Ovary (tissue), 9 donors: ENCODE results near the gene GET4. TPM values are rescaled to one million over a fixed set of nuclear protein-coding genes. Genes with fewer than 3 reads are reported as not detected.

Experiments
- DNase-seq, 5 donors: peaks; one replicate each; pipeline ENCODE4 v3.0.0-alpha.2; 2019 to 2020
- H3K27ac ChIP-seq, 2 donors: fragments of 200-600 bp; one replicate each; pipeline versions ENCODE4 v1.5.1 to v1.8.0; 2019 to 2022
- H3K27me3 ChIP-seq: fragments of 200-600 bp; one replicate; pipeline ENCODE4 v1.8.0; 2022
- H3K36me3 ChIP-seq: fragments of 200-600 bp; sonication (generic); one replicate; pipeline ENCODE4 v1.5.1; 2019
- H3K4me1 ChIP-seq: one replicate; pipeline ENCODE4 v1.8.1; 2013; ENCODE audit warnings: mild to moderate bottlenecking, moderate library complexity; ENCODE audit not compliant: insufficient read depth
- H3K4me3 ChIP-seq: fragments of 200-600 bp; sonication (generic); one replicate; pipeline ENCODE4 v1.5.1; 2017
- H3K9me3 ChIP-seq, 2 donors: fragments of 200-600 bp in 1 of 2; sonication (generic) in 1 of 2; one replicate each; pipeline versions ENCODE4 v1.5.1 to v1.8.1; 2013 to 2019; ENCODE audit warnings: mild to moderate bottlenecking in 1 of 2, moderate library complexity in 1 of 2
- CTCF ChIP-seq, 3 donors: fragments of 450-650 bp in 2 of 3; fragments of 200-600 bp in 1 of 3; IDR thresholded peaks; one replicate each; pipeline versions ENCODE4 v1.5.1 to v1.8.0; 2016 to 2022; ENCODE audit warnings: antibody characterized with exemption in 3 of 3, mild to moderate bottlenecking in 1 of 3
- EP300 ChIP-seq: sonication (generic); formaldehyde crosslinking; IDR thresholded peaks from one replicate; pipeline ENCODE4 v1.6.1; 2017; ENCODE audit warnings: antibody characterized with exemption
- POLR2A ChIP-seq: fragments of 450-650 bp; IDR thresholded peaks from one replicate; pipeline ENCODE4 v1.6.1; 2017; ENCODE audit warnings: antibody characterized with exemption, mild to moderate bottlenecking, moderate library complexity
- WGBS, 3 donors: extraction: QIAGEN DNeasy Blood & Tissue Kit in 1 of 3; methylation state at CpG; one replicate each; pipeline versions ENCODE4 v1.1.5 to v1.1.7; 2013 to 2017; 5-methylcytosine and 5-hydroxymethylcytosine counted together
- intact Hi-C, 4 donors: fragments of 100-400 bp; cut with DNase I; formaldehyde crosslinking; loops; one replicate each; pipeline versions ENCODE4 v1.11.0 to v1.15.1; 2022 to 2023
- polyA plus RNA-seq, 2 donors: library from polyadenylated mRNA; stranded (reverse); fragments of 200-250 nt in 1 of 2; fragments of 350-450 nt in 1 of 2; fragmentation: Illumina TruSeq in 1 of 2; extraction: RNeasy Lipid Tissue Mini Kit (QIAGEN cat#74804) in 1 of 2; gene quantifications; one replicate each; pipeline ENCODE4 v1.2.3, GENCODE V29; 2013 to 2014
- total RNA-seq, 7 donors: library from RNA; depleted of rRNA in 2 of 7; stranded (reverse); fragments of >200 nt in 2 of 7; fragmentation: NEBNext Ultra II Directional in 3 of 7; extraction: Animal tissue kit (Norgen Biotek cat#: 25700) in 3 of 7; gene quantifications; one replicate each; pipeline versions ENCODE4 v1.1.0 to v1.2.4, GENCODE V29; 2016 to 2023
- donor health status: DM: no; HTN: no; CAD: no; lungs with moderate emphysema.
- donor health status: DM: no; HTN: no; CAD: no.
- donor health status: Bipolar disorder and iron deficiency.
- donor health status: DM: yes; HTN: yes; CAD: no.
- donor health status: DM: no; HTN: no; CAD: no.
- donor health status: DM: yes; HTN: yes; CAD: no.

Gene GET4
- total and polyA plus RNA-seq, 9 donors = 7.2 to 37.6 (median 30.4) TPM

- Histone ChIP-seq H3K9me3 (no peaks in the 10 kb centered on the region), H3K27me3 (no peaks in the 10 kb centered on the region), H3K4me1 (peaks cover 23% of the 10 kb centered on the region), H3K4me3 (peak overlapping the region; percentile 95), H3K27ac (no peak overlapping the region), H3K36me3 (no peaks in the 10 kb centered on the region)
- DNase-seq = peak in 4 of 5 donors; percentile 45 to 70 (median 61)
- no peak for TF ChIP-seq EP300
- TF ChIP-seq CTCF (IDR thresholded peaks at IDR 0.05) = no peak
- no peak for TF ChIP-seq POLR2A
- 11 to 18% (median 12%) methylated on average over 40 to 47 of the region's 47 CpGs for WGBS, 3 donors
- intact Hi-C loops = loop anchor here in 2 of 4 donors (10.0 kb wide), 2 partner anchors 93 to 353 kb away; no protein-coding TSS in a partner anchor
These were observed 1.2 kb downstream of the GET4 start for GRCh38 chr7:877312-878232.

GRCh38 chr7:879093-879492 lies 2.7 kb downstream of the GET4 start:
- intact Hi-C loops = loop anchor here in 2 of 4 donors (10.0 kb wide), 2 partner anchors 94 to 354 kb away; no protein-coding TSS in a partner anchor
- TF ChIP-seq POLR2A (no peak), EP300 (no peak), CTCF (IDR thresholded peaks at IDR 0.05) (no peak)
- Histone ChIP-seq H3K36me3 (no peaks in the 10 kb centered on the region), H3K4me1 (peaks cover 35% of the 10 kb centered on the region), H3K4me3 (no peak overlapping the region), H3K27me3 (no peaks in the 10 kb centered on the region), H3K27ac (no peak overlapping the region), H3K9me3 (no peaks in the 10 kb centered on the region)
- DNase-seq = no peak
- 88 to 91% (median 90%) methylated on average over 15 of the region's 15 CpGs for WGBS, 3 donors

GRCh38 chr7:879706-880105 lies 3.4 kb downstream of the GET4 start:
- no peak overlapping the region for H3K27ac ChIP-seq
- no peak for DNase-seq
- intact Hi-C loops = loop anchor here in 2 of 4 donors (10.0 kb wide), 3 partner anchors 95 to 555 kb away; no protein-coding TSS in a partner anchor
- no peaks in the 10 kb centered on the region for H3K36me3 ChIP-seq
- H3K4me1 ChIP-seq = peaks cover 40% of the 10 kb centered on the region
- 76 to 82% (median 78%) methylated on average over 14 of the region's 14 CpGs for WGBS, 3 donors
- no peaks in the 10 kb centered on the region for H3K27me3 ChIP-seq
- H3K9me3 ChIP-seq = no peaks in the 10 kb centered on the region
- no peak for TF ChIP-seq CTCF (IDR thresholded peaks at IDR 0.05)
- TF ChIP-seq POLR2A = no peak
- TF ChIP-seq EP300 = no peak
- no peak overlapping the region for H3K4me3 ChIP-seq

GRCh38 chr7:880450-880849 lies 4.1 kb downstream of the GET4 start:
- WGBS, 3 donors = 81 to 87% (median 85%) methylated on average over 15 of the region's 15 CpGs
- Histone ChIP-seq H3K9me3 (no peaks in the 10 kb centered on the region), H3K4me3 (no peak overlapping the region), H3K4me1 (peaks cover 37% of the 10 kb centered on the region), H3K27me3 (no peaks in the 10 kb centered on the region), H3K36me3 (no peaks in the 10 kb centered on the region), H3K27ac (no peak overlapping the region)
- intact Hi-C loops = loop anchor here in 1 of 4 donors (10.0 kb wide), 1 partner anchor 556 kb away; no protein-coding TSS in a partner anchor
- TF ChIP-seq CTCF (IDR thresholded peaks at IDR 0.05) (no peak), POLR2A (no peak), EP300 (no peak)
- no peak for DNase-seq
